ENCODE measurements around the gene HSD3B1. TPM values are rescaled to one million over a fixed set of nuclear protein-coding genes. Genes with fewer than 3 reads are reported as not detected.

Gene HSD3B1
- total RNA-seq = not detected in 2 replicates

GRCh38 chr1:119506941-119507340, at the start of gene HSD3B1:
TSS of gene HSD3B1 (plus strand) at chr1:119507210. CDS start at chr1:119507477, 267 bp downstream.

Other genes starting within 250 kb of the HSD3B1 start
- gene HAO2, start 138.4 kb upstream of the HSD3B1 start, total RNA-seq = not detected in 2 replicates
- not detected in 2 replicates for gene HSD3B2, start 92.1 kb upstream of the HSD3B1 start, total RNA-seq
- 12.7 and 15.9 TPM in 2 replicates for gene ZNF697, start 141.1 kb downstream of the HSD3B1 start, total RNA-seq
- 43.4 and 104 TPM in 2 replicates for gene PHGDH, start 204.7 kb downstream of the HSD3B1 start, total RNA-seq

All from regular cardiac myocyte (primary cell).